ENCODE results near the gene GFY. TPM values are rescaled to one million over a fixed set of nuclear protein-coding genes. Genes with fewer than 3 reads are reported as not detected.

Gene GFY
- total and polyA plus RNA-seq, 2 experiments from 2014 or later: 1.2 TPM; not detected in 1

DNA sequence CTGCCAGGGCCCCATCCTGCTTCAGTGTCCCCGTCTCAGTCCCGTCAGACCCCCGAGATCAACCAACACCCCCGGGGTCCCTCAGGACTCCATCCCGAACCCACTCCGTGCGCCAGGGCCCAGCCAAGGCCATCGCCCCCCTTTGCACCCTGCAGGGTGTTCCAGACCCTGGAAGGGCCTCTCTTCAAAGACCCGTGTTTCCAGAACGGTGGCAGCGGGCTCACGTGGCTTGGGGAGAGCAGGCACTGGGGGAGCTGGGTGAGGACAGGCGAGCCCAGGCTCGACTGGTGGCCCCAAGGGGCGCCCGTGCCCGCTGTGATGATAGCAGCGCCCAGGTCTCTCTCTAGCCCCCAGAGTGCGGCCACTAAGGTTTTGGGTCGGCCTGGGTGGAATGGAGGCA, 35.8 kb upstream of the GFY start (continued):
- TF ChIP-seq, protein P1, sequence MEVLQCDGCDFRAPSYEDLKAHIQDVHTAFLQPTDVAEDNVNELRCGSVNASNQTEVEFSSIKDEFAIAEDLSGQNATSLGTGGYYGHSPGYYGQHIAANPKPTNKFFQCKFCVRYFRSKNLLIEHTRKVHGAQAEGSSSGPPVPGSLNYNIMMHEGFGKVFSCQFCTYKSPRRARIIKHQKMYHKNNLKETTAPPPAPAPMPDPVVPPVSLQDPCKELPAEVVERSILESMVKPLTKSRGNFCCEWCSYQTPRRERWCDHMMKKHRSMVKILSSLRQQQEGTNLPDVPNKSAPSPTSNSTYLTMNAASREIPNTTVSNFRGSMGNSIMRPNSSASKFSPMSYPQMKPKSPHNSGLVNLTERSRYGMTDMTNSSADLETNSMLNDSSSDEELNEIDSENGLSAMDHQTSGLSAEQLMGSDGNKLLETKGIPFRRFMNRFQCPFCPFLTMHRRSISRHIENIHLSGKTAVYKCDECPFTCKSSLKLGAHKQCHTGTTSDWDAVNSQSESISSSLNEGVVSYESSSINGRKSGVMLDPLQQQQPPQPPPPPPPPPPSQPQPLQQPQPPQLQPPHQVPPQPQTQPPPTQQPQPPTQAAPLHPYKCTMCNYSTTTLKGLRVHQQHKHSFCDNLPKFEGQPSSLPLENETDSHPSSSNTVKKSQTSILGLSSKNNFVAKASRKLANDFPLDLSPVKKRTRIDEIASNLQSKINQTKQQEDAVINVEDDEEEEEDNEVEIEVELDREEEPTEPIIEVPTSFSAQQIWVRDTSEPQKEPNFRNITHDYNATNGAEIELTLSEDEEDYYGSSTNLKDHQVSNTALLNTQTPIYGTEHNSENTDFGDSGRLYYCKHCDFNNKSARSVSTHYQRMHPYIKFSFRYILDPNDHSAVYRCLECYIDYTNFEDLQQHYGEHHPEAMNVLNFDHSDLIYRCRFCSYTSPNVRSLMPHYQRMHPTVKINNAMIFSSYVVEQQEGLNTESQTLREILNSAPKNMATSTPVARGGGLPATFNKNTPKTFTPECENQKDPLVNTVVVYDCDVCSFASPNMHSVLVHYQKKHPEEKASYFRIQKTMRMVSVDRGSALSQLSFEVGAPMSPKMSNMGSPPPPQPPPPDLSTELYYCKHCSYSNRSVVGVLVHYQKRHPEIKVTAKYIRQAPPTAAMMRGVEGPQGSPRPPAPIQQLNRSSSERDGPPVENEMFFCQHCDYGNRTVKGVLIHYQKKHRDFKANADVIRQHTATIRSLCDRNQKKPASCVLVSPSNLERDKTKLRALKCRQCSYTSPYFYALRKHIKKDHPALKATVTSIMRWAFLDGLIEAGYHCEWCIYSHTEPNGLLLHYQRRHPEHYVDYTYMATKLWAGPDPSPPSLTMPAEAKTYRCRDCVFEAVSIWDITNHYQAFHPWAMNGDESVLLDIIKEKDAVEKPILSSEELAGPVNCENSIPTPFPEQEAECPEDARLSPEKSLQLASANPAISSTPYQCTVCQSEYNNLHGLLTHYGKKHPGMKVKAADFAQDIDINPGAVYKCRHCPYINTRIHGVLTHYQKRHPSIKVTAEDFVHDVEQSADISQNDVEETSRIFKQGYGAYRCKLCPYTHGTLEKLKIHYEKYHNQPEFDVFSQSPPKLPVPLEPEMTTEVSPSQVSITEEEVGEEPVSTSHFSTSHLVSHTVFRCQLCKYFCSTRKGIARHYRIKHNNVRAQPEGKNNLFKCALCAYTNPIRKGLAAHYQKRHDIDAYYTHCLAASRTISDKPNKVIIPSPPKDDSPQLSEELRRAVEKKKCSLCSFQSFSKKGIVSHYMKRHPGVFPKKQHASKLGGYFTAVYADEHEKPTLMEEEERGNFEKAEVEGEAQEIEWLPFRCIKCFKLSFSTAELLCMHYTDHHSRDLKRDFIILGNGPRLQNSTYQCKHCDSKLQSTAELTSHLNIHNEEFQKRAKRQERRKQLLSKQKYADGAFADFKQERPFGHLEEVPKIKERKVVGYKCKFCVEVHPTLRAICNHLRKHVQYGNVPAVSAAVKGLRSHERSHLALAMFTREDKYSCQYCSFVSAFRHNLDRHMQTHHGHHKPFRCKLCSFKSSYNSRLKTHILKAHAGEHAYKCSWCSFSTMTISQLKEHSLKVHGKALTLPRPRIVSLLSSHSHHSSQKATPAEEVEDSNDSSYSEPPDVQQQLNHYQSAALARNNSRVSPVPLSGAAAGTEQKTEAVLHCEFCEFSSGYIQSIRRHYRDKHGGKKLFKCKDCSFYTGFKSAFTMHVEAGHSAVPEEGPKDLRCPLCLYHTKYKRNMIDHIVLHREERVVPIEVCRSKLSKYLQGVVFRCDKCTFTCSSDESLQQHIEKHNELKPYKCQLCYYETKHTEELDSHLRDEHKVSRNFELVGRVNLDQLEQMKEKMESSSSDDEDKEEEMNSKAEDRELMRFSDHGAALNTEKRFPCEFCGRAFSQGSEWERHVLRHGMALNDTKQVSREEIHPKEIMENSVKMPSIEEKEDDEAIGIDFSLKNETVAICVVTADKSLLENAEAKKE (CRISPR knock-in tag; IDR thresholded peaks at IDR 0.05): no peak
- no peak for TF ChIP-seq NANOG (IDR thresholded peaks at IDR 0.05; ENCODE audit: borderline replicate concordance)

DNA sequence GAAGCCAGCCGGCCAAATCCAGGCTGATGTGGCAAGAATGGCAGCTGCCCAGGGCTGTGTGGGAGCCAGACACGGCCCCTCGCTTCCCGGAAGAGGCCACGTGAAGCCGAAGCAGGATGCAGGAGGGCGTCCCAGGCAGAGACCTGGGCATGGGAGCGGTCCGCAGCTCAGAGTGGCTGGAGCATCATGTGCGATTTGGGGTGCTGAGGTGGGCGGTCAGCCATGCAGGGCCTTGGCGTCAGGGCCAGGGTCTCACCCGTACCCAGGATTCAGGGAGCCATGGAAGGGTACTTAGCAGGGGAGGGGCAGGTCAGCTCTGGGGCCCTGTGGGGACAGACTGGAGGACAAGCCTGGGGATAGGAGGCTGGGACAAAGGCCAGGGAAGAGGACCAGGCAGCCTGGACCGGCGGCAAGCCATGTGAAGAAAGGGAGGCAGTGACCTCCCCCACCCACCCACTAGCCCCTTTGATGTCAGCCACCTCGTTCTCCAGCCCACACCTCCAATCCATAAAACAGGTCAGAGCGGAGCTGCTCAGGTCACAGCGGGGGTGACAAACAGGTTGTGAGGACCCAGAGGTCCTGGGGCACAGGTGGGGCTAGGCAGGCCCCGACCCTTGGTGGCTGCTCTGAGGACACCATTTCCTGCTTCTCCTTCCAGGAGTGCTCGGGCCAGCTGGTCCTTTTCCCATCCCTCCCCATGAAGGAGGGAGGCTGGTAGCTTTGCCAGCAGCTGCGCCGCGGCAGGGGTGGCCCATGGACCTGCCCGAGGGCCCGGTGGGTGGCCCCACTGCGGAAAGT, 34.9 kb upstream of the GFY start:
- H3K27me3 Mint-ChIP-seq (ENCODE audit: insufficient read depth, low read depth, poor library complexity): peaks cover 19% of the 10 kb centered on the region
- no peak for DNase-seq (ENCODE audit: low spot score)
- Histone ChIP-seq H3K36me3 (ENCODE audit: insufficient read depth) (no peaks in the 10 kb centered on the region), H3K27ac (ENCODE audit: low read depth) (no peak overlapping the region), H3K4me2 (no peak overlapping the region), H3K27me3 (ENCODE audit: insufficient read depth) (no peaks in the 10 kb centered on the region), H3K9me2 (ENCODE audit: insufficient read depth) (no peaks in the 10 kb centered on the region), H2AFZ (no peak overlapping the region; the same call in 1 of the 2 replicates), H3K4me3 (no peak overlapping the region), H3F3A (replicated peaks; ENCODE audit: low read depth) (0 out of 2 replicates have a peak, but pooled peaks cover 3% of the 10 kb centered on the region), H3K4me1 (ENCODE audit: insufficient read depth) (no peaks in the 10 kb centered on the region), H4K20me1 (replicated peaks; ENCODE audit: insufficient read depth) (no peaks in the 10 kb centered on the region), H3K79me2 (replicated peaks; ENCODE audit: insufficient read depth) (no peaks in the 10 kb centered on the region)
- ATAC-seq: no peak
- H3K4me3 Mint-ChIP-seq: no peak overlapping the region
- TF ChIP-seq POLR2AphosphoS5 (IDR thresholded peaks at IDR 0.05; ENCODE audit: low read depth) (no peak), EZH2phosphoT487 (IDR thresholded peaks at IDR 0.05; ENCODE audit: unreplicated experiment) (no peak), ZNF114 (CRISPR knock-in tag; IDR thresholded peaks at IDR 0.05) (no peak)
- TF ChIP-seq, protein P2, sequence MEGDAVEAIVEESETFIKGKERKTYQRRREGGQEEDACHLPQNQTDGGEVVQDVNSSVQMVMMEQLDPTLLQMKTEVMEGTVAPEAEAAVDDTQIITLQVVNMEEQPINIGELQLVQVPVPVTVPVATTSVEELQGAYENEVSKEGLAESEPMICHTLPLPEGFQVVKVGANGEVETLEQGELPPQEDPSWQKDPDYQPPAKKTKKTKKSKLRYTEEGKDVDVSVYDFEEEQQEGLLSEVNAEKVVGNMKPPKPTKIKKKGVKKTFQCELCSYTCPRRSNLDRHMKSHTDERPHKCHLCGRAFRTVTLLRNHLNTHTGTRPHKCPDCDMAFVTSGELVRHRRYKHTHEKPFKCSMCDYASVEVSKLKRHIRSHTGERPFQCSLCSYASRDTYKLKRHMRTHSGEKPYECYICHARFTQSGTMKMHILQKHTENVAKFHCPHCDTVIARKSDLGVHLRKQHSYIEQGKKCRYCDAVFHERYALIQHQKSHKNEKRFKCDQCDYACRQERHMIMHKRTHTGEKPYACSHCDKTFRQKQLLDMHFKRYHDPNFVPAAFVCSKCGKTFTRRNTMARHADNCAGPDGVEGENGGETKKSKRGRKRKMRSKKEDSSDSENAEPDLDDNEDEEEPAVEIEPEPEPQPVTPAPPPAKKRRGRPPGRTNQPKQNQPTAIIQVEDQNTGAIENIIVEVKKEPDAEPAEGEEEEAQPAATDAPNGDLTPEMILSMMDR (conservative IDR thresholded peaks at IDR 0.05; ENCODE audit: low read depth in 2 of 2): no peak
- H3K36me3 Mint-ChIP-seq (ENCODE audit: low read depth): no peaks in the 10 kb centered on the region; the same call in 2 of the 3 replicates
- peaks cover 9% of the 10 kb centered on the region for H3K4me1 Mint-ChIP-seq
- 0 out of 3 replicates have a peak, but pooled peaks cover 2% of the 10 kb centered on the region for H3K9me3 Mint-ChIP-seq
- H3K27ac Mint-ChIP-seq: no peak overlapping the region
